Measurements from ENCODE around the gene OTUB1. TPM values are rescaled to one million over a fixed set of nuclear protein-coding genes. Genes with fewer than 3 reads are reported as not detected.

Gene OTUB1
- total and polyA plus RNA-seq, 4 donors = 40.8 to 95.2 (median 72.3) TPM

DNA sequence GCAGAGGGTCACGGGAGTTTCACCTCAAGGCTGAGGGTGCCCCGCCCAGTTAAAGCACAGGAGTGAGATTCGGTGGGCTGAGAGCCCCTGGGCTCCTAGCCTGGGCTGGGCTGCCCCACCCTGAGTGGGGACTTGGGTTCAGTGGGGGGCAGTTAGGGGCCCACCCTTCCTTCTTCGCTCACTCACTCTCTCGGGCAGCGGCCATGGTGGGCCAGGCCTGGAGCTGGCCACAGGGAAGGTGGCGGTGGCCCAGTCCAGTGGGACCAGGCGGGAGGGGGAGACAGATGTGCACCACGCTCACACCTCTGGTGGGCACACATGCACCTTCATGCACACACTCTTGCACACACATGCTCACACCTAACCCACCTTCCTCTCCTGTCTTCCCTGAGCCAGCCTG lies 55.6 kb downstream of the OTUB1 start:
- H3K27ac ChIP-seq (ENCODE audit: low read depth in 1 of 2, low read length in 1 of 2) = no peak overlapping the region
- no peak overlapping the region for H3K4me3 ChIP-seq
- no peaks in the 10 kb centered on the region for H3K36me3 ChIP-seq (ENCODE audit: control insufficient read depth in 4 of 4, insufficient read depth in 4 of 4, low read length in 4 of 4)
- WGBS, 2 donors = 92 to 94% methylated on average over 9 of the region's 9 CpGs
- ATAC-seq (ENCODE audit: insufficient read depth, low FRiP score) = no peak
- peaks cover 0 to 2% (median 0%) of the 10 kb centered on the region in 4 donors for H3K9me3 ChIP-seq (ENCODE audit: control insufficient read depth in 4 of 4, insufficient read depth in 3 of 4, low read length in 3 of 4)
- no peak overlapping the region for H3K9ac ChIP-seq (ENCODE audit: insufficient read depth in 1 of 2, low read length in 2 of 2)
- no peak for DNase-seq
- H3K4me1 ChIP-seq (ENCODE audit: control insufficient read depth in 5 of 5, insufficient read depth in 5 of 5, low read length in 5 of 5) = peaks cover 0 to 17% (median 0%) of the 10 kb centered on the region in 5 donors
- peaks cover 0 to 4% (median 0%) of the 10 kb centered on the region in 3 donors for H3K27me3 ChIP-seq (ENCODE audit: control insufficient read depth in 3 of 3, insufficient read depth in 3 of 3, low read length in 2 of 3)
- TF ChIP-seq CTCF (IDR thresholded peaks at IDR 0.05; ENCODE audit: control extremely low read depth, extremely low read depth) = no peak

DNA sequence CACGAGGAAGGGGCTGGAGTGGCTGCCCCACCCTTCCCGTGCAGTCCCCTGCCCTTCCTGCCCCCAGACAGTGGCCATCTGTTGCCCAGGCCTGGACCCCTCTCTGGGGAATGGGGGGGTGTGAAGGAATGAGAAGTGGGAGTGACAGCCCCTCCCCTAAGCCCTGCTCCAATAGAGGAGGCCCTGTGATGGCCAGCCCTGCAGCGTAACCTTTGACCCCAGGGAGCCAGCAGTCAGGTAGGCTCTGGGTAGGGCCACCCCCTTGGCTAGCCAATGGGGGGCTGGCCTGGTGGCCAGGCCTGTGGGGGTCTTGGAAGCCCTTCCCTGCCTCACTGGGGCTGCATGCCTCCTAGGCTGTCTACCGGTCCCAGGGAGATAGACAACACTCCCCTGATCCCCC lies 56.1 kb downstream of the OTUB1 start:
- H3K4me1 ChIP-seq (ENCODE audit: control insufficient read depth in 5 of 5, insufficient read depth in 5 of 5, low read length in 5 of 5) = peaks cover 0 to 13% (median 0%) of the 10 kb centered on the region in 5 donors
- H3K9ac ChIP-seq (ENCODE audit: insufficient read depth in 1 of 2, low read length in 2 of 2) = no peak overlapping the region
- WGBS, 2 donors = 78 to 90% methylated on average over 4 of the region's 4 CpGs
- H3K27ac ChIP-seq (ENCODE audit: low read depth in 1 of 2, low read length in 1 of 2) = no peak overlapping the region
- no peak for TF ChIP-seq CTCF (IDR thresholded peaks at IDR 0.05; ENCODE audit: control extremely low read depth, extremely low read depth)
- no peak overlapping the region for H3K4me3 ChIP-seq
- no peaks in the 10 kb centered on the region for H3K36me3 ChIP-seq (ENCODE audit: control insufficient read depth in 4 of 4, insufficient read depth in 4 of 4, low read length in 4 of 4)
- H3K9me3 ChIP-seq (ENCODE audit: control insufficient read depth in 4 of 4, insufficient read depth in 3 of 4, low read length in 3 of 4) = peaks cover 0 to 2% (median 0%) of the 10 kb centered on the region in 4 donors
- H3K27me3 ChIP-seq (ENCODE audit: control insufficient read depth in 3 of 3, insufficient read depth in 3 of 3, low read length in 2 of 3) = peaks cover 0 to under 1% (median 0%) of the 10 kb centered on the region in 3 donors
- ATAC-seq (ENCODE audit: insufficient read depth, low FRiP score) (no peak), DNase-seq (no peak)

GRCh38 chr11:64043545-64043944 lies 57.3 kb downstream of the OTUB1 start:
- H3K9me3 ChIP-seq (ENCODE audit: control insufficient read depth in 4 of 4, insufficient read depth in 3 of 4, low read length in 3 of 4) = no peaks in the 10 kb centered on the region
- WGBS, 2 donors = 82 to 91% methylated on average over 5 of the region's 5 CpGs
- H3K9ac ChIP-seq (ENCODE audit: insufficient read depth in 1 of 2, low read length in 2 of 2) = no peak overlapping the region
- DNase-seq = no peak
- ATAC-seq (ENCODE audit: insufficient read depth, low FRiP score) = no peak
- no peak overlapping the region for H3K4me3 ChIP-seq
- H3K27ac ChIP-seq (ENCODE audit: low read depth in 1 of 2, low read length in 1 of 2) = no peak overlapping the region
- peaks cover 0 to 13% (median 0%) of the 10 kb centered on the region in 5 donors for H3K4me1 ChIP-seq (ENCODE audit: control insufficient read depth in 5 of 5, insufficient read depth in 5 of 5, low read length in 5 of 5)
- no peaks in the 10 kb centered on the region for H3K36me3 ChIP-seq (ENCODE audit: control insufficient read depth in 4 of 4, insufficient read depth in 4 of 4, low read length in 4 of 4)
- no peaks in the 10 kb centered on the region for H3K27me3 ChIP-seq (ENCODE audit: control insufficient read depth in 3 of 3, insufficient read depth in 3 of 3, low read length in 2 of 3)
- no peak for TF ChIP-seq CTCF (IDR thresholded peaks at IDR 0.05; ENCODE audit: control extremely low read depth, extremely low read depth)

Data from lung (tissue), 12 donors.